ENCODE results near the gene HEPACAM. TPM values are rescaled to one million over a fixed set of nuclear protein-coding genes. Genes with fewer than 3 reads are reported as not detected.
A peak's percentile ranks its signal among the peaks of the same experiment; 100 is the strongest.

Gene HEPACAM
- total RNA-seq, 1 donor from 2014 or later: 0.35 TPM

- peak; percentile 65 for ATAC-seq (ENCODE audit: poor library complexity)
- intact Hi-C loops (cut with DNase I): no loop called here
- DNase-seq: peak; percentile 72
Observed at GRCh38 chr11:124891373-124891861, 44.4 kb downstream of the HEPACAM start.

GRCh38 chr11:124890683-124891372 is 45.0 kb downstream of the HEPACAM start:
- DNase-seq (peak; percentile 38), ATAC-seq (ENCODE audit: poor library complexity) (no peak)
- intact Hi-C loops (cut with DNase I): no loop called here

DNA sequence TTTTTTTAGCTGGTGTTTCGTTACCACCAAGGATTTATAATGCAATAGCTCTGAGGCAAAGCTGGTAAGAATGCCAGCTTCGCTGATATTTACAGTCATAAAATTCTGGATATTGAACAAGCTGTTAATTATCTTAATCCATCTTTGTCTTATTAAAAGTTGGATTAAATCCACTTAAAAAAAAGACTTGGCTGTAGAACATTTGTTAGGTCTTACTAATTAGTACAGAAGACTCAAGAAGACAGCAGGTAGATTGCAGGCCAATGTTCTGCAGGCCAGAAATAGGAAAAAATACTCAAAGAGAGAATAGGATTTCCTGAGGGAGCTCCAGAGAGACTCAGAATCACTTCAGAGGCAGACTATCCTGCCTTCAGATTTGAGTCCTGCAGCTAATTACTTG is 45.7 kb downstream of the HEPACAM start:
- no peak for DNase-seq
- no peak for ATAC-seq (ENCODE audit: poor library complexity)
- intact Hi-C loops (cut with DNase I): no loop called here

DNA sequence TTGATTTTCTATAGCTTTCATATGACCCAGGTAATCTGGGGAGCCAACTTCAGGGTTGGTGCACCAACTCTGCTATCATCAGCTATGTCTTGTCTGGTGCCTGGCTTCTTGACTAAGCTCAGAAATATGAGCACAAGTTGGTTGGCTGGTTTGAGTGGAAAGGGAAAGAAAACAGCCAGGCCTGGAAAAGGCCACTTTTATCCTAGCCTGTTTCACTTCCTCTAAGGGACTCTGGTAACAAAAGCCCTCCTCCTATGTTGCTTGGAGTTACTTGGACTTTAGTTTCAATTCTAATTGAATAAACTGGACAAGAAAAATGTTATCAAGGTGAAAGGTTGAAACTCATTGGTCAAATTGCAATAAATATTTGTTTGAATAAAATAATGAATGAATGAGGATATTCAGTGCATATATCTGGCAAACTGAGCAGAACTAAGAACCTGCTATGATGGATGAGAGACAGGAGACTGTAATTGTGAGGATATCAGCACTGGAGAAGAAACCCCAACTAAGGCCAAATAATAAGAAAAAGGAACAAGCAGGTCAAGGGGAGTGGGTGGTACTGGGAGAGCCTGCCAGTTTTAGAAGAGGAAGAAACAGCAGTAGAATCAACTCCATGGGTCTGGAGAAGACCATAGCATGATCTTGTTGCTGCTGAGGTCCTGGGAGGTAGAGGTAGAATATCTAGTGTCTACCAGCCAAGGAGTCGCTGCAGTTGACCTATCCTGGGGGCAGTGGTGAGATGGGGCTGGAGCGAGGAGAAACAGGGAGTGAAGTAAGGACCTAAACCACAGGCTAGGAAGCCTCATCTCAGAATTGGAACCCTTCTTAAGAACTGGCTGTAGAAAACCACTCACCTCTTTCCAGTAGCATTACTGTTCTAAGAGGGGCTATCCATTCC is 46.4 kb downstream of the HEPACAM start:
- no peak for ATAC-seq (ENCODE audit: poor library complexity)
- no peak for DNase-seq
- intact Hi-C loops (cut with DNase I): no loop called here

DNA sequence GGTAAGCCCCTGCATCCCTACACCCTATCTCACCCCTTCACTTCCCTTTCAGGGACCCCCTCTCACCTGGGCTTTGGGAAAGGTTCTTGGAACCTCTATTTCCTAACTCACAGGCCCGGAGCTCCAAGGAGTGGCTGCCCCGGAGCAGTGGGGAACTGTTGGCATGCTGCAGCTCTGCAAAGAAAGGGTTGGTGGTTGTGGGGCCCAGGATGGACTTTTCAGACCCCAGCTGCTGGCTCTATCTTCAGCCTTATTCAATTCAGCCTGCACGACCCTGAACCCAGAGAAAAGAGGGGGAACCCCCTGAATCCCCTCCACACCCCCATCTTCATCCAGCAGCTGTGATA is 48.2 kb downstream of the HEPACAM start:
- intact Hi-C loops (cut with DNase I): no loop called here
- DNase-seq: no peak
- no peak for ATAC-seq (ENCODE audit: poor library complexity)

- intact Hi-C loops (cut with DNase I): no loop called here
- ATAC-seq (ENCODE audit: poor library complexity): no peak
- no peak for DNase-seq
Observed at GRCh38 chr11:124886978-124887666, 48.7 kb downstream of the HEPACAM start.

DNA sequence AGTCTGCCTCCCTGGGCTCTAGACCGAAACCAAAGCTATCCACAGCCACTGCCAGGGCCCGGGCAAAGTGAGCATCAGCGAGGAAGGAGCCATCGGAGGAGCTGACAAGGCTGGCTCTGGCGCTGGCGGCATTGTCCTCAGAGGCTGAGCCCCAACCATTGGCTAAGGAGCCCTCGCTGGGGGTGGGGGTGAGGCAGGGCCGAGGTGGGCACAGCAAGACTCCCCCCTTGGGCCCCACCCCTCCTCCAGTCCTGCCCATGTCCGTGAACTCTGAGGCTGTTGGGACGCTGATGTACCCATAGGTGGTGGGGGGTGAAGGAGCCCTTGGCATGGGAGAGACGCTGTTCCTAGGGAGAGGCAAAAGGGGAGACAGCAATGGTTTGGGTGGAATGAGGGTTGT is 49.4 kb downstream of the HEPACAM start:
- intact Hi-C loops (cut with DNase I): no loop called here
- no peak for ATAC-seq (ENCODE audit: poor library complexity)
- no peak for DNase-seq

DNA sequence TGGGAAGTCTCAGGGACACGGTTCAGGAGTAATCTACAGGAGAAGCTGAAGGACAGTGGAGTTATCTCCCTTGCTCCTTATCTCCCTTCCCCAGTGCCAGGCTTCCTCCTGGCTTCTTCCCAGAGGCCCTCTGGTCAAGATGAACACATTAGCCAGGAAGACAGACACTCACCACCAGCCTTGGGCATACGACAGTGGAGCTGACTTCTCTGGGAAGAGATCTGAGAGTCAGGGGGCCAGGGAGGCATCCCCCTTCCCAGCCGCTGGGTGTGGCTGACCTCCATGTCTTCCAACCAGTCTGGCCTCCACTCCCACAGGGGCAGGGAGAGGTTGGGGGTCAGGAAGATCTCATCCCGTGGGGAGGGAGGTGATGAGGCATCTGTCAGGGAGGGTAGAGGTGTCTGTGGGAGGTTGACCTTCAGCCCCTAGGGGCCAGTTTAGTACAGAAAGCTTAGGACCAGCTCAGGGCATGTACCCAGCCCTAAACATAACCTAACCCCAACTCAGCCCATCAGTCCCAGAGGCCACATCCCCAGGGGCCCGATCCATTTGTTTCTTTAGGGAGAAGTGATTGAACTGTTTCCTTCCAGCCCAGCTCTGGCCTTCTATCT is 50.9 kb downstream of the HEPACAM start:
- DNase-seq (no peak), ATAC-seq (ENCODE audit: poor library complexity) (no peak)
- intact Hi-C loops (cut with DNase I): no loop called here

- intact Hi-C loops (cut with DNase I): no loop called here
- no peak for ATAC-seq (ENCODE audit: poor library complexity)
- DNase-seq: no peak
Observed at GRCh38 chr11:124884340-124884739, 51.5 kb downstream of the HEPACAM start.

GRCh38 chr11:124882339-124883071 is 53.3 kb downstream of the HEPACAM start:
- intact Hi-C loops (cut with DNase I): no loop called here
- no peak for ATAC-seq (ENCODE audit: poor library complexity)
- DNase-seq: no peak

DNA sequence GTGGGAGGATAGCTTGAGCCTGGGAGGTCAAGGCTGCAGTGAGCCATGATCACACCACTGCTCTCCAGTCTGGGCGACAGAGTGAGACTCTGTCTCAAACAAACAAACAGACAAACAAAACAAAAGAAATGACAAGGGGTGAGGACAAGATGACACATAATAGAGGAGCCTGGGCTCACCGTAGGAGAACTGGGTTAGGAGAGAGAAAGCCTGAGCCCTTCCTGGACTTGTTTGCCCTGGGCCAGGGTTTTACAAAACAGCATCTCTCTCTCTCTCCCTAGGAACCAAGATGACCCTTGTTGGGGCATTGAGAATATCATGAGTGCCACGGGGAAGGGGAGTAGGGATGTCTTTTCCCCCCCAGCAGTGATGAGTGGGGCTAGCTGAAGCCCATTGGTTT is 54.9 kb downstream of the HEPACAM start:
- intact Hi-C loops (cut with DNase I): no loop called here
- no peak for DNase-seq
- ATAC-seq (ENCODE audit: poor library complexity): no peak

GRCh38 chr11:124880290-124880611 is 55.6 kb downstream of the HEPACAM start:
- intact Hi-C loops (cut with DNase I): no loop called here
- ATAC-seq (ENCODE audit: poor library complexity) (no peak), DNase-seq (no peak)

GRCh38 chr11:124879493-124880289 is 56.2 kb downstream of the HEPACAM start:
- intact Hi-C loops (cut with DNase I): no loop called here
- DNase-seq (no peak), ATAC-seq (ENCODE audit: poor library complexity) (no peak)

DNA sequence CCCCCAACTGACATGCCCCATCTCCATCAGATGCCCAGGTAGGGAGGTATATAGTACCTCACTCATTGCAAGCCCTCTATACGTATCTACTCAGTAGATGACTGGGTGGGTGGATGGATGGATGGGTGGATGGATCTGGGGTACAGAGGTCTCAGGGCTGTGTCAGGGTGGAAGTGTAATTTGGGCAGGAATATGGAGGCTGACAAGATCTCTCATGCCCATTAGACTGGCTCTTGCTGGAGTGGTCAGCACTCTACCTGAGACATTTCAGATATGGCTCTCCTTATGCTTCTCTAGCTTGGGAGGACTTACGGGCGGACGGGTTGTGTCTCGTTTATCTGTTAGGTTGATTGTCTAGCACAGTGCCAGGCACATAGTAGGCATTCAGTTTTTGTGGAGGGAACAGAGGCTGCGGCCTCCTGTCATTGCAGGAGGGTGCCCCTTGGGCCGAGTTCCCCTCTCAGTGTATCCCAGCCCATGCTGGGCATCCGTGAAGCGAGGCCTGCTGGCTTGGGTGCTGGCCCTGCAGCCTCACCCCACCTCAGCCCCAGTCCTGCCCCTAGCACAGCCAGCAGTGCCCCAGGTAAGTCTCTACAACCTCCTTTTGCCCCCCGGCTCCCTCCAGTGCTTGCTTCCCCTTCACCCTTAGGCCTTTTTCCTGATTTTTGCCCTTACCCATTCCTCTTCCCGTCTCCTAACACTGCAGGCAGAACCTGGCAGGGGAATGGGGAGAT is 56.9 kb downstream of the HEPACAM start:
- DNase-seq (no peak), ATAC-seq (ENCODE audit: poor library complexity) (no peak)
- intact Hi-C loops (cut with DNase I): no loop called here

- no peak for ATAC-seq (ENCODE audit: poor library complexity)
- intact Hi-C loops (cut with DNase I): no loop called here
- DNase-seq: no peak
Observed at GRCh38 chr11:124877910-124878758, 57.7 kb downstream of the HEPACAM start.

DNA sequence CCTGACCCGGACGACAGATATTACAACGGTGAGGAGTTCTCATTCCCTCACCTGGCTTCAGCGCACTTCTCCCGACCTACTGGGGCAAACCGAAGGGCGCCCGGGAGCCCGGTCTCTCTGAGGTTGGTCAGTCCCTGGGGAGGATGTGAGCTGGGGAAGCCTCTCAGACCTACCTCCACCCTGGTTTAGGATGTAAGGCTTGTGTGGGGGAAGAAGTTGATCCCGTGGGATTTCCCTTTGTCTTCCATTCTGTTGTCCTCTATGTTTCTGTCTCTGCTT is 58.3 kb downstream of the HEPACAM start:
- intact Hi-C loops (cut with DNase I): no loop called here
- DNase-seq: no peak
- no peak for ATAC-seq (ENCODE audit: poor library complexity)

Measured in Right ventricle myocardium superior (tissue), 1 donor.